HG03066 (cell line): ENCODE measurements around the gene MT1E.

Experiments
- ATAC-seq: cut with Tn5 transposase; IDR thresholded peaks from one replicate; pipeline ENCODE4 v1.9.1; 2021; ENCODE audit warnings: low read depth; ENCODE audit not compliant: unreplicated experiment

The MT1E gene

GRCh38 chr16:56623637-56624036 lies 1.9 kb upstream of the MT1E start:
- no peak for ATAC-seq

GRCh38 chr16:56625943-56626654 lies 518 bp downstream of the MT1E start:
- no peak for ATAC-seq

GRCh38 chr16:56626685-56627084 lies 1.1 kb downstream of the MT1E start:
- no peak for ATAC-seq

GRCh38 chr16:56628486-56629350 lies 3.1 kb downstream of the MT1E start:
- ATAC-seq = no peak

GRCh38 chr16:56629531-56629930 lies 4.0 kb downstream of the MT1E start:
- ATAC-seq = no peak

GRCh38 chr16:56630134-56630533 lies 4.6 kb downstream of the MT1E start:
- ATAC-seq = peak; percentile 74

DNA sequence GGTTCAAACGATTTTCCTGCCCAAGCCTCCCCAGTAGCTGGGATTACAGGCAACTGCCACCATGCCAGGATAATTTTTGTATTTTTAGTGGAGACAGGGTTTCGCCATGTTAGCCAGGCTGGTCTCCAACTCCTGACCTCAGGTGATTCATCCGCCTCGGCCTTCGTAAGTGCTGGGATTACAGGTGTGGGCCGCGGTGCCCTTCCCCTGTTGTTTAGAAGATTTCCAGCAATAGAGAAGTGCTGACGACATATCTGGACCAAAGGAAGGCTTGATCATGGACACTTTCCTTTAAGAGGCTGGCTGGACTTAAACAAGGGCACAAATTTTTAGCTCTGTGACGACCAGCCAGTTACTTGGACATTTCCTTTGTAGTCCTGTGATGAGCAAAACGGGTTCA lies 5.6 kb downstream of the MT1E start:
- no peak for ATAC-seq

DNA sequence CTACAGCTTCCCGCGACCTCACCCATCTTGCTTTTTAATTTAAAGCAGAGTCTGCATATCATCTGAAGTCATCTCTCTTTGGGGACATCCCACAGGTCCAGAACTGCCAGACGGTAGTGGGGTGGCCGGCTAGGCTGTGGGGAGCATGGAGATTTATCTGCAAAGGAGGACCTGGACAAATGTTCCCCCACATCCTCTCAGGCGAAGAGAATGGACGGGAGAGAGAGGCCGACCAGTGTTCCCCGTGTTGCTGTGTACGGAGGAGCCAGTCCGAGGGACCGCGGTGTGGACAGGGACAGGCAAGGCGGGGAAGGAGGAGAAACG lies 6.2 kb downstream of the MT1E start:
- no peak for ATAC-seq

DNA sequence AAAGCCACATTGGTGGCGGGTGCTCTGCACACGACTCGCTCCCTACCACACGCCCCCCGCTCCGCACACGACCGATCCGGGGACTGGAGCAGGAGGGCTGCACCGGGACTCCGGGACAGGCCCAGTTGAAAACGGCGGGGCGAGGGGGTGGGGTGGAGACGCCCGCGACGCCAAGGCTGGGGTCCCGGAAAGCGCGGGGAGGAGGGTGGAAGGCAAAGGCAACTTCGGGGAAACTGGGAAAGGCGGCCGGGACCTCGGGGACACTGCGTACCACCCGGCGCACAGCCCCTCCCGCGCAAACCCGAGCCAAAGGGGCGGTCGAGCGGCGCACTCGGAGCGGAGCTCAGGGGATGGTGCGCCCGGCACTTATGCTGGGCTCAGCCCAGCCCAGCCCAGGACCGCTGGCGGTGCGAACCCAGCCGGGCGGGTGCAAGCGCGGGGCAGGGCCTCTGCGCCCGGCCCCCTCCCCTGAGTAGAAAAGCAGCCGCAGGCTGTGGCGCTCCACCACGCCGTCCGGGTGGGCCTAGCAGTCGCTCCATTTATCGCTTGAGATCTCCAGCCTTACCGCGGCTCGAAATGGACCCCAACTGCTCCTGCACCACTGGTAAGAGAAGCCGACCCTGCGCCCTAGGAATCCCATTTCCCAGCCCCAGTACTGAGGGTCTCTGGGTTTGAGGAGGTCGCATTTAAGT lies 6.7 kb downstream of the MT1E start, which contains the start of gene MT1M:
TSS of gene MT1M (plus strand) at position 504 of the 692 bp plus-strand sequence. CDS start at position 577, 73 bp downstream.
- ATAC-seq = no peak

GRCh38 chr16:56632848-56633365 lies 7.3 kb downstream of the MT1E start:
- ATAC-seq = no peak

- ATAC-seq = no peak
These were observed 8.0 kb downstream of the MT1E start for GRCh38 chr16:56633535-56633934.

GRCh38 chr16:56634715-56635440 lies 9.3 kb downstream of the MT1E start:
- no peak for ATAC-seq

DNA sequence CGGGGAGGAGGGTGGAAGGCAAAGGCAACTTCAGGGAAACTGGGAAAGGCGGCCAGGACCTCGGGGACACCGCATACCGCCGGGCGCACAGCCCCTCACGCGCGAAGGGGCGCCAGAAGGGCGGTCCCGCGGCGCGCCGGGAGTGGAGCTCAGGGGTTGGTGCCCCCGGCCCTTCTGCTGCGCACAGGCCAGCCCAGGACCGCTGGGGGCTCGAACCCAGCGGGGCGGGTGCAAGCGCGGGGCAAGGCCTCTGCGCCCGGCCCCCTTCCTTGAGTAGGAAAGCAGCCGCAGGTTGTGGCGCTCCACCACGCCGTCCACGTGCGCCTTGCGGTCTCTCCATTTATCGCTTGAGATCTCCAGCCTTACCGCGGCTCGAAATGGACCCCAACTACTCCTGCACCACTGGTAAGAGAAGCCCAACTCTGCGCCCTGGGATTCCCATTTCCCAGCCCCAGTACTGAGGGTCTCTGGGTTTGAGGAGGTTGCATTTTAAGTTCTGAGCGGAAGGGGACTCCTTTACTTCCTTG lies 9.9 kb downstream of the MT1E start:
- no peak for ATAC-seq

DNA sequence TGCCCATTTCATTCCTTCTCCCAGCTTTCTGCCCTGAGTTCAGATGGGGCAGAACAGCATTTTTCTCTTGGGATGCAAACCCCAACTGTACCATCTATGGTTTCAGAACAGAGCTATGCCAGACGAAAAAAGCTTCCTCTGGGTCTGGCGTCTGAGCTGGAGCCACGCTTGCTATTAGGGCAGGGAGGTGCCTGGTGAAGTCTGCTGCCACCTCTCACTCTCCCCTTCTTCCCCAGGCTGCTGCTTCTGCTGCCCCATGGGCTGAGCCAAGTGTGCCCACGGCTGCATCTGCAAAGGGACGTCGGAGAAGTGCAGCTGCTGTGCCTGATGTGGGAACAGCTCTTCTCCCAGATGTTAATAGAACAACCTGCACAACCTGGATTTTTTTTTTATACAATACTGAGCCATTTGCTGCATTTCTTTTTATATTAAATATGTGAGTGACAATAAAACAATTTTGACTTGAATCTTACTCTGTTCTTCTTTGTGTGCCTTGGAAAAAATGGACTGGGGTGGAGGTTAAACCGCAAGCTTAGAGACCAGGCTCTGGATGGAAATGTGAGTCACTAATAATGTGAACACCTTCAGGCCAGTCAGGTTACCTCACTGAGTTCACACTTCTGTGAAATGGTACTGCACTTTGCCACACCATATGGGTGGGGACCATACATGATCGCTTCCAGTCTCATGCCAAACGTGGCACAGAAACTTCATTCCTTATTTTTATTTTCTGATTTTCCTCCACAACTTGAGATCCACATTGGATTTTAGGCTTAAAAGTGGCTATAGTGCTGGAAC lies 11.2 kb downstream of the MT1E start:
- ATAC-seq = no peak

GRCh38 chr16:56637814-56638750 lies 12.5 kb downstream of the MT1E start, which contains the start of gene MT1A:
MT1A (plus strand) TSS chr16:56638666; CDS start chr16:56638739, 73 bp downstream.
- ATAC-seq = no peak

DNA sequence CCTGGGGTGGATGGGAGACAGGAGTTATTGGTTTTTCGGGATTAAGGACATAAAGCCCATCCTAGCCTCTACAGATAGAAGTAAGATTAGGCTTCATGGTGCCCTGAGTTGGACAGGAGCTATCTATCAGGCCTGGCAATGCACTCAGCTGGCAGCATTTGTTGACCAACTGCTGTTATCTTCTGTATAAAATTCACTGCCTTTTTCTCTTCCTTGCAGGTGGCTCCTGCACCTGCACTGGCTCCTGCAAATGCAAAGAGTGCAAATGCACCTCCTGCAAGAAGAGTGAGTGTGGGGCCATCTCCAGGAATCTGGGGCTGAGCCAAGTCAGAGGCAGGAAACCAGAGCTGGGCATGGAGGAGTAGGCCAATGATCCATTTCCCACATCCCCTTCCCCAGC lies 13.5 kb downstream of the MT1E start:
- no peak for ATAC-seq

- ATAC-seq = no peak
These were observed 14.5 kb downstream of the MT1E start for GRCh38 chr16:56640076-56640475.

DNA sequence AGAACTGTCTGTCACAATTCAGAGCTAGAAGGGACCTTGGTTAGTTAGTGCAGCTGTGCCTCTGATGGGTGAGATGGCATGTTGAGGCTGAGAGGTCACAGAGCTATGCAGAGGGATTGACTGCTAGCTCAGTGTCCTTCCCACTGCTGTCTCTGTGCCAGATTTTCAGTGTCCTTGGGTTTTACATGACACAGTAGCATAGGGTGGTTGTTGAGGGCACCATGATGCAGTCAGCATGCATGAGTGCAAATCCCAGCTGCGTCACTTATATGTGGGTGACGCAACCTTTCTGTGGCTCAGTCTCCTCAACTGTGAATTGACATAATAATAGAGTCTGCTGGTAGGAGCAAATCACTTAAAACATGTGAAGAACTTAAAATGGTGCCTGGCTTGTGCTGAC lies 15.6 kb downstream of the MT1E start:
- no peak for ATAC-seq
